Brain microvascular endothelial cell (primary cell): Measurements from ENCODE around the gene ATP6V0B.
A peak's percentile ranks its signal among the peaks of the same experiment; 100 is the strongest.

ENCODE experiments used
- DNase-seq: peaks from one replicate; pipeline ENCODE4 v3.0.0-alpha.2; 2020
- H3K27ac ChIP-seq: fragments of 250-450 bp; sonication (Bioruptor Pico); 2 replicates; pipeline ENCODE4 v1.5.1; 2020; ENCODE audit warnings: mild to moderate bottlenecking, moderate library complexity
- H3K27me3 ChIP-seq: fragments of 250-450 bp; sonication (Bioruptor Pico); replicated peaks from 2 replicates; pipeline ENCODE4 v1.5.1; 2020; ENCODE audit warnings: mild to moderate bottlenecking
- H3K36me3 ChIP-seq: fragments of 250-450 bp; sonication (Bioruptor Pico); replicated peaks from 2 replicates; pipeline ENCODE4 v1.5.1; 2020; ENCODE audit warnings: mild to moderate bottlenecking
- H3K4me3 ChIP-seq: 2 replicates; pipeline ENCODE4 v1.5.1; 2011; ENCODE audit warnings: low read depth, mild to moderate bottlenecking, control low read depth, low read length, moderate library complexity
- CTCF ChIP-seq: IDR thresholded peaks from 2 replicates; pipeline ENCODE4 v1.5.1; 2011; ENCODE audit warnings: low read depth, mild to moderate bottlenecking, moderate library complexity, low read length, control low read depth, inconsistent platforms; ENCODE audit errors: missing control alignments
- in situ Hi-C: cut with HindIII; loops from 2 replicates; pipeline ENCODE4 v1.10.0; 2017; ENCODE audit warnings: low sequenced_read_pairs, low pct_ligation_motif_present

The ATP6V0B gene

GRCh38 chr1:43944860-43945259, 29.9 kb upstream of the ATP6V0B start:
- TF ChIP-seq CTCF = no peak
- H3K36me3 ChIP-seq = no peaks in the 10 kb centered on the region
- H3K27ac ChIP-seq = no peak overlapping the region
- DNase-seq = no peak
- in situ Hi-C loops = loop anchor here (25.0 kb wide), 1 partner anchor 183 kb away; no protein-coding TSS in a partner anchor
- H3K27me3 ChIP-seq = no peaks in the 10 kb centered on the region
- H3K4me3 ChIP-seq = no peak overlapping the region

DNA sequence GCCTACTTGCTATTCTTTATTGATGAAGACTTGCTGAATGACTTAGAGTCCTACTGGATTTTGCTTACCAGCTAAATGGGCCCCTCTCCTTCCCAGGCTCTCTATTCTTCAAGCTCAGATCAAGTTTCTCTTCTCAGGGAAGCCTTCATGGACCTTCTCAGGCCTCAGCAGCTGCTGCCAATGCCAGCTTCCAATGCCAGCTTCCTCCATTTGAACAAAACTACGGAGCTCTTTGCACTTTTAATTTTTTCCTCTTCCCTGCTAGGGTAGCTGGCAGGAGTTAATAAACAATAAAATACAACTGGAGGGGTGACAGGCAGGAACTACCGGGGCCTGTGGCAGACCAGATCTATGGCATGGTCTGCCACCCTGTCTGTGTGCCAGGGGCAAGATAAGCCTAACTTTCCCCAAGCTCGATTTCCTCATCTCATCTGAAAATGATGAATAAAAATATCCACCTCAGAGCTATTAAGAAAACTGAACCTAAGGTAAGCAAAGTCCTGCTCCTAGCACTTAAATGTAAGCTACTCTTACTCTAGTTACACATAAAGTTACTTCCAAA, 29.0 kb upstream of the ATP6V0B start:
- in situ Hi-C loops = loop anchor here (25.0 kb wide), 1 partner anchor 183 kb away; no protein-coding TSS in a partner anchor
- H3K27ac ChIP-seq = no peak overlapping the region
- DNase-seq = no peak
- H3K36me3 ChIP-seq = peaks cover 8% of the 10 kb centered on the region
- TF ChIP-seq CTCF = no peak
- no peaks in the 10 kb centered on the region for H3K27me3 ChIP-seq
- peak overlapping the region; percentile 90 for H3K4me3 ChIP-seq

DNA sequence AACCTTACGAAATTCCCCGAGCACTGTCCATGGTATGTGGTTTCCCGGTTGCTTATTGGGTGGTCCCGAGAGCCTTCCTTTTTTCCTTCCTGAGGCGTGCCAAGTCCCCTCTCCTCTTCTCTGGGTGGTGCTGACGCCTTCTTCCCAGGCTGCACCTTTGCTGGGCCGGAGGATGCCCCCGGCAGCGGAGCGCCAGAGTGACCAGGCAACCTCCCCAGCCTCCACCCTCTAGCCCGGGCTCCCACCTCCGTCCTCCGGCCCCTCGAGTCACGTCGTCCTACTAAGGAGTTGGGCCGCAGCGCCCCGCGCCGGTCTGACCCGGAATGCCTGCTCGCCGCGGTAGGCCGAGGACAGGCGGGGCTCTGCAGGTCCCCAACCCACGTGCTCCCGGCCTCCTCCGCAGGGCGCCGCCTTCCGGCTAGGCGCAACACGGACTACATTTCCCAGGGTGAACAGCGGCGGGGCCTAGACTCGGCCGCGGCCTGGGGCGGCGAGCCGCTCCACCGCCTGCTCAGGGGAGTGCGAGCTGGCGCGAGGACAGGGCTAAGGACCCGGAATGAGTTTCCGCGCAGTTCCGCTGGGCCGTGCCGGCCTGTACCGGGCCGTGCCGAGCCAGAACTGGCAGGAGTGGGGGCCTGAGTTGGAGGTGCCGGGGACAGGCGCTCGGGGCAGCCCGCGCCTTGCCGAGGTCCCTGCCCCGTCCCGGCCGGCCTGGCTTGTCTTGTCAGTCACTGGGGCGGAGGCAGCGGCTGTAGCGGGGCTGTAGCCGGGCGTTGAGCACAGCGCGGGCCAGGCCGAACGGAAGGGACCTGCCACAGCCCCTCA, 28.3 kb upstream of the ATP6V0B start, which contains the start of gene IPO13:
IPO13 (plus strand) TSS at position 715 of the 825 bp plus-strand sequence. CDS start 651 bp downstream, outside the sequence.
- peak; percentile 60 for TF ChIP-seq CTCF
- peak within 1 kb of the TSS; percentile 90 for H3K4me3 ChIP-seq
- H3K27ac ChIP-seq = peak within 1 kb of the TSS; percentile 100
- in situ Hi-C loops = loop anchor here (25.0 kb wide), 1 partner anchor 184 kb away; no protein-coding TSS in a partner anchor
- peak; percentile 87 for DNase-seq
- H3K27me3 ChIP-seq = no peaks in the 10 kb centered on the region
- peaks cover 8% of the 10 kb centered on the region for H3K36me3 ChIP-seq

GRCh38 chr1:43947061-43947873, 27.5 kb upstream of the ATP6V0B start:
- DNase-seq = no peak
- in situ Hi-C loops = loop anchor here (25.0 kb wide), 1 partner anchor 185 kb away; no protein-coding TSS in a partner anchor
- H3K27me3 ChIP-seq = no peaks in the 10 kb centered on the region

More at GRCh38 chr1:43947061-43947873, 27.5 kb upstream of the ATP6V0B start:
- peak; percentile 1 for TF ChIP-seq CTCF
- H3K36me3 ChIP-seq = peaks cover 8% of the 10 kb centered on the region
- H3K27ac ChIP-seq = peak overlapping the region; percentile 100
- peak overlapping the region; percentile 90 for H3K4me3 ChIP-seq
